Measurements from ENCODE around the gene TENM4. TPM values are rescaled to one million over a fixed set of nuclear protein-coding genes. Genes with fewer than 3 reads are reported as not detected.

Gene TENM4
- total and polyA plus RNA-seq, 2 of the 8 experiments (the other 6 are each of a cell fraction or from before 2014, with no cell fraction given): 3.5 to 7.2 TPM

GRCh38 chr11:78886616-78887015, 554.2 kb downstream of the TENM4 start:
- H3K9ac ChIP-seq (replicated peaks in 1 of 4; ENCODE audit: extremely low read depth in 1 of 4, low read depth in 3 of 4, low read length in 3 of 4): no peak overlapping the region
- no peak overlapping the region for H3K23ac ChIP-seq (ENCODE audit: insufficient read length)
- H2BK5ac ChIP-seq (ENCODE audit: low read depth, low read length): no peak overlapping the region
- H4K20me1 ChIP-seq (replicated peaks in 1 of 2; ENCODE audit: control insufficient read depth in 1 of 2, insufficient read depth in 2 of 2, low read length in 2 of 2): no peaks in the 10 kb centered on the region
- no peak overlapping the region for H4K8ac ChIP-seq (ENCODE audit: extremely low read depth, insufficient read depth, low read length)
- H3K27me3 ChIP-seq (replicated peaks in 1 of 4; ENCODE audit: control insufficient read depth in 3 of 4, extremely low read depth in 1 of 4, insufficient read depth in 3 of 4, low read length in 3 of 4): no peaks in the 10 kb centered on the region
- no peak overlapping the region for H2BK120ac ChIP-seq (replicated peaks; ENCODE audit: low read depth, low read length)
- H2AFZ ChIP-seq (ENCODE audit: low read length): no peak overlapping the region
- H3K56ac ChIP-seq (replicated peaks; ENCODE audit: insufficient read length, low read depth, low read length): no peak overlapping the region
- H3K4me1 ChIP-seq (replicated peaks in 1 of 4; ENCODE audit: control insufficient read depth in 3 of 4, insufficient read depth in 4 of 4, low read length in 3 of 4): no peaks in the 10 kb centered on the region; a peak in 1 of 7 replicates
- H3K9me3 ChIP-seq (ENCODE audit: insufficient read depth in 2 of 2, low read depth in 1 of 2, low read length in 1 of 2): no peaks in the 10 kb centered on the region
- no peak overlapping the region for H4K91ac ChIP-seq (replicated peaks; ENCODE audit: insufficient read length, low read length)
- ChIA-PET CTCF (ENCODE audit: partially characterized antibody) (interaction anchor here (0.9 to 3.0 kb wide), 8 partner anchors 9 to 241 kb away, joined by 3 to 8 read pairs (median 4); no protein-coding TSS in a partner anchor), POLR2A (ENCODE audit: partially characterized antibody) (no interaction called here)
- no peak overlapping the region for H3K4ac ChIP-seq (replicated peaks; ENCODE audit: insufficient read length, low read depth, low read length)
- H3K4me2 ChIP-seq (ENCODE audit: insufficient read depth in 1 of 2, low read depth in 2 of 2, low read length in 2 of 2): no peak overlapping the region
- H2BK20ac ChIP-seq (ENCODE audit: low read length): 0 out of 2 replicates have a peak overlapping the region, but pooled peaks have one; percentile 56
- TF ChIP-seq CEBPB (IDR thresholded peaks at IDR 0.05; ENCODE audit: low read depth, low read length) (no peak), ATF3 (IDR thresholded peaks at IDR 0.05; ENCODE audit: insufficient read depth, low read depth, low read length) (no peak), EGR1 (IDR thresholded peaks at IDR 0.05; ENCODE audit: borderline replicate concordance, low read depth, low read length) (no peak), SIRT6 (IDR thresholded peaks at IDR 0.05; ENCODE audit: low read length) (no peak)
- no peak overlapping the region for H3K14ac ChIP-seq (ENCODE audit: insufficient read length)
- no peak overlapping the region for H3K4me3 ChIP-seq (ENCODE audit: extremely low read depth in 1 of 4, insufficient read depth in 2 of 4, low read depth in 3 of 4, low read length in 4 of 4)
- H4K5ac ChIP-seq (ENCODE audit: insufficient read length, low read depth, low read length): no peak overlapping the region
- FAIRE-seq (no peak), DNase-seq (ENCODE audit: low read depth in 1 of 2, low spot score in 2 of 2) (no peak)
- H3K18ac ChIP-seq (ENCODE audit: extremely low read depth, low read length): no peak overlapping the region
- 87% methylated on average over 3 of the region's 3 CpGs; no CpG with 5 or more reads in 1 of the 2 experiments for WGBS, 2 experiments (ENCODE audit: extremely low coverage in 1 of 2, insufficient coverage in 1 of 2, insufficient read length in 1 of 2, insufficient replicate concordance in 2 of 2, low coverage in 1 of 2, low lambda C conversion rate in 2 of 2, missing lambda C conversion rate in 1 of 2)
- H3K27ac ChIP-seq (ENCODE audit: low read depth, low read length): no peak overlapping the region
- H3K36me3 ChIP-seq (ENCODE audit: control insufficient read depth in 2 of 4, insufficient read depth in 4 of 4, low read length in 3 of 4): no peaks in the 10 kb centered on the region
- no peaks in the 10 kb centered on the region for H3K79me2 ChIP-seq (ENCODE audit: control insufficient read depth in 1 of 2, insufficient read depth in 2 of 2, low read length in 2 of 2)
- no peak overlapping the region for H2AK5ac ChIP-seq (ENCODE audit: low read depth, low read length)
- H3K23me2 ChIP-seq (ENCODE audit: low read depth, low read length): no peaks in the 10 kb centered on the region
- H3K79me1 ChIP-seq (ENCODE audit: low read depth, low read length): no peaks in the 10 kb centered on the region
- no peak overlapping the region for H2BK15ac ChIP-seq (ENCODE audit: low read length)
- H2BK12ac ChIP-seq (ENCODE audit: low read depth, low read length): no peak overlapping the region
